Lung (tissue), 12 donors: Measurements from ENCODE around the gene ERBB4. TPM values are rescaled to one million over a fixed set of nuclear protein-coding genes. Genes with fewer than 3 reads are reported as not detected.
A peak's percentile ranks its signal among the peaks of the same experiment; 100 is the strongest.

ENCODE experiments used
- ATAC-seq: fragments of 200-7000 bp; cut with Tn5 transposase; one replicate; pipeline ENCODE4 v1.9.1; 2020; ENCODE audit warnings: moderate number of reproducible peaks; ENCODE audit not compliant: insufficient read depth, low FRiP score
- DNase-seq, 3 donors: peaks; one replicate each; pipeline ENCODE4 v3.0.0-alpha.2; 2013 to 2017
- H3K27ac ChIP-seq, 2 donors: one replicate each; pipeline ENCODE4 v1.5.1; 2013; ENCODE audit warnings: mild to moderate bottlenecking in 2 of 2, moderate library complexity in 2 of 2, control low read depth in 1 of 2, inconsistent platforms in 1 of 2, low read depth in 1 of 2, low read length in 1 of 2
- H3K27me3 ChIP-seq, 3 donors: one replicate each; pipeline ENCODE4 v1.5.1; 2013; ENCODE audit warnings: low read length in 2 of 3; ENCODE audit not compliant: control insufficient read depth in 3 of 3, insufficient read depth in 3 of 3
- H3K36me3 ChIP-seq, 4 donors: one replicate each; pipeline ENCODE4 v1.5.1; 2013; ENCODE audit warnings: low read length in 4 of 4, mild to moderate bottlenecking in 1 of 4, moderate library complexity in 1 of 4; ENCODE audit not compliant: control insufficient read depth in 4 of 4, insufficient read depth in 4 of 4
- H3K4me1 ChIP-seq, 5 donors: one replicate each; pipeline ENCODE4 v1.5.1; 2013; ENCODE audit warnings: low read length in 5 of 5, mild to moderate bottlenecking in 2 of 5, moderate library complexity in 1 of 5; ENCODE audit not compliant: control insufficient read depth in 5 of 5, insufficient read depth in 5 of 5
- H3K4me3 ChIP-seq: one replicate; pipeline ENCODE4 v1.5.1; 2013; ENCODE audit warnings: mild to moderate bottlenecking, control low read depth, moderate library complexity
- H3K9ac ChIP-seq, 2 donors: one replicate each; pipeline ENCODE4 v1.5.1; 2013; ENCODE audit warnings: low read length in 2 of 2, control low read depth in 1 of 2; ENCODE audit not compliant: insufficient read depth in 1 of 2
- H3K9me3 ChIP-seq, 4 donors: one replicate each; pipeline ENCODE4 v1.5.1; 2013; ENCODE audit warnings: low read length in 3 of 4, mild to moderate bottlenecking in 1 of 4, moderate library complexity in 1 of 4; ENCODE audit not compliant: control insufficient read depth in 4 of 4, insufficient read depth in 3 of 4
- WGBS, 2 donors: extraction: QIAGEN DNeasy Blood & Tissue Kit; methylation state at CpG; one replicate each; pipeline ENCODE4 v1.1.7; 2013; 5-methylcytosine and 5-hydroxymethylcytosine counted together
- polyA plus RNA-seq, 2 donors: library from polyadenylated mRNA; stranded (reverse); fragments of 200-250 nt; gene quantifications; one replicate each; pipeline ENCODE4 v1.2.1, GENCODE V29; 2013
- total RNA-seq, 2 donors: library from RNA; depleted of rRNA in 1 of 2; stranded (reverse); fragments of >200 nt in 1 of 2; gene quantifications; one replicate each; pipeline ENCODE4 v1.2.1, GENCODE V29; 2014 to 2021
- TF ChIP-seq, protein P1 (sequence below): IDR thresholded peaks from 2 replicates; pipeline ENCODE4 v1.5.1; 2012; ENCODE audit warnings: mild to moderate bottlenecking; ENCODE audit errors: control extremely low read depth, extremely low read depth
- donor health status: control.
- donor health status: control.
- donor health status: Bipolar disorder and iron deficiency.
- donor health status: healthy.
- donor health status: DM: yes; HTN: yes; CAD: no.

ERBB4 gene
- total and polyA plus RNA-seq, 4 donors: 0.41 to 16.8 (median 5.3) TPM

DNA sequence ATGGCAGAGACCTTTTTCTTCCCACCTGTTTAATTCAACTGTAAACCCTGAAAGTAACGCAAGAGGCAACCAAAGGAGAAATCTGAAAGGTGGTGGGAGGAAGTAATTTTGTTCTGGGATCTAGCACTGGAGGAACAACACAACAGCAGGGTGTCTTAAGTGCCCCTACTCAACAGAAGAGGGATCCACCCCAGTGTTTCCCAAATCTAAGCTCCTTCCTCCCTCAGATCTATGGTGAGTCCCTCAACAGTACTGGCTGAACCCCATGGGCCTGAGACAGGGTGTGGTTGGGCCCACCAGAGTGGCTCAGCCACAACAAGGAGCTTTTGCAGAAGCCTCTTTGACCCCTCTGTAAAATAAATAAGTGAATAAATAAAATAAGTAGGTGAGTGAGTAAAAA, 790.3 kb downstream of the ERBB4 start:
- Histone ChIP-seq H3K27ac (no peak overlapping the region), H3K9ac (no peak overlapping the region), H3K4me1 (peaks cover 0 to 4% (median 0%) of the 10 kb centered on the region in 5 donors), H3K4me3 (no peak overlapping the region), H3K27me3 (no peaks in the 10 kb centered on the region), H3K36me3 (no peaks in the 10 kb centered on the region), H3K9me3 (no peaks in the 10 kb centered on the region)
- 94 to 96% methylated on average over 1 of the region's 1 CpG for WGBS, 2 donors
- no peak for DNase-seq
- no peak for ATAC-seq
- TF ChIP-seq, protein P1, sequence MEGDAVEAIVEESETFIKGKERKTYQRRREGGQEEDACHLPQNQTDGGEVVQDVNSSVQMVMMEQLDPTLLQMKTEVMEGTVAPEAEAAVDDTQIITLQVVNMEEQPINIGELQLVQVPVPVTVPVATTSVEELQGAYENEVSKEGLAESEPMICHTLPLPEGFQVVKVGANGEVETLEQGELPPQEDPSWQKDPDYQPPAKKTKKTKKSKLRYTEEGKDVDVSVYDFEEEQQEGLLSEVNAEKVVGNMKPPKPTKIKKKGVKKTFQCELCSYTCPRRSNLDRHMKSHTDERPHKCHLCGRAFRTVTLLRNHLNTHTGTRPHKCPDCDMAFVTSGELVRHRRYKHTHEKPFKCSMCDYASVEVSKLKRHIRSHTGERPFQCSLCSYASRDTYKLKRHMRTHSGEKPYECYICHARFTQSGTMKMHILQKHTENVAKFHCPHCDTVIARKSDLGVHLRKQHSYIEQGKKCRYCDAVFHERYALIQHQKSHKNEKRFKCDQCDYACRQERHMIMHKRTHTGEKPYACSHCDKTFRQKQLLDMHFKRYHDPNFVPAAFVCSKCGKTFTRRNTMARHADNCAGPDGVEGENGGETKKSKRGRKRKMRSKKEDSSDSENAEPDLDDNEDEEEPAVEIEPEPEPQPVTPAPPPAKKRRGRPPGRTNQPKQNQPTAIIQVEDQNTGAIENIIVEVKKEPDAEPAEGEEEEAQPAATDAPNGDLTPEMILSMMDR: no peak

DNA sequence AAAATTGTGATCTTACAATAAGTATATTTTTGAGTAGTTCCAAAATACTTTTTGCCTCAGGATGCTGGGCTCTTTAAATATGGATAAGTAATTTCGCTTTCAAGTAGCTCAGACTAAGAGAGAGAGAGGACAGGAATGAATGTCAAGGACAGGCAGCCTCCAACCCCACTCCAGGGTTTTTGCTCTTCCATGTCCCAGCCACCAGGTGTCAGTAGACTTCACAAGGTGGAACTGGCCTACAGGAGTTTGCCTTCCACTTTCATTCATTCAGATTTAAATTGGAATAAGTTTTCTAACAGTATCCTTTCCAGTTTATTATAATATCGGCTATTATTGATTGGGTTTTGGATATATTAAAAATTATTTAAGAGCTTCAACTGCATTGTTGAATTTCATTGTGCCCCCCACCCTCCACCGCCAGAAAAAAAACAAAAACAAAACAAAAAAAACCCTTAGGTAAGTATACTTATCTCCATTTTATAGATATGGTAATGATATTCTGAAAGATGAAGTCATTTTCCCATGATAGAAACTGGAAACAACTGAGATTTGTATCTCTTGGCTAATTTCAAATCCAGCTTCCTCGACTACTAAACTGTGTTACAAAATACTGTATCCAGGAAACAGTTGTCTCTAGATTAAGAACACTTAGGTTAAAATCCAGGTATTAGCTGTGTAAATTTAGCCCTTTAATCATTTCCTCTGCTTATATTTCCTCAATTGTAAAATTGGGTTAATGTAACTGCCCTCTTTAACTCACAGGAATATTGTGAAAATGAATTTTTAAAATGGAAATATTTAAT, 793.1 kb downstream of the ERBB4 start:
- peak; percentile 66 for ATAC-seq

DNA sequence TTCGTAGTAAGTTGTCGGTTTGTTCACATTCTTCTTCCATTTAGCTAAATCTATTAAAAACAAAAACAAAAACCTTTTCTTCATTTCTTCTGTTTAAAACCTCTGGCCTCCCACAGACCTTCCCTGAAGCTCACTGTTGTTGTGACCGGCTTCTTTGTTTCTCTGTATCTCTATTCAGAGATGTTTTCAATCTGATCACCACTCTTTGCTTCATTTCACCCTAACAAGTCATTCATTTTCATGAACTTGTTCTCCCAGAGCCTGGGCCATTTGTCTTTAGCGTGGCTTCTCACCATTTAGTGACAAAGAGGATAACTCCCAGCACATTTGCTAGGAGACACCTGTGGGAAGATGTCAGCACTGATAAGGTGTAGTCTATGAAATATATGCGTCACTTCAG, 794.2 kb downstream of the ERBB4 start:
- DNase-seq: no peak
- Histone ChIP-seq H3K36me3 (no peaks in the 10 kb centered on the region), H3K27ac (no peak overlapping the region), H3K27me3 (no peaks in the 10 kb centered on the region), H3K4me3 (no peak overlapping the region), H3K4me1 (no peaks in the 10 kb centered on the region), H3K9ac (no peak overlapping the region), H3K9me3 (no peaks in the 10 kb centered on the region)
- TF ChIP-seq, protein P1: no peak
- WGBS, 2 donors: 73 to 77% methylated on average over 5 of the region's 5 CpGs
- ATAC-seq: no peak

More for the DNA sequence above, 793.1 kb downstream of the ERBB4 start:
- Histone ChIP-seq H3K36me3 (no peaks in the 10 kb centered on the region), H3K27ac (no peak overlapping the region), H3K4me3 (no peak overlapping the region), H3K9me3 (no peaks in the 10 kb centered on the region), H3K27me3 (no peaks in the 10 kb centered on the region), H3K4me1 (no peaks in the 10 kb centered on the region), H3K9ac (no peak overlapping the region)
- TF ChIP-seq, protein P1: peak; percentile 26
- peak; percentile 44 to 70 (median 69) for DNase-seq
- WGBS, 2 donors: 34 to 36% methylated on average over 4 of the region's 4 CpGs
